A549 (cell line): ENCODE data around the gene INHBC. TPM values are rescaled to one million over a fixed set of nuclear protein-coding genes. Genes with fewer than 3 reads are reported as not detected.
"Not testable (repeated sequence)": the region's sequence is repeated elsewhere in the genome, so short reads cannot be mapped to it uniquely, and the experiment has no call there.

Experiments used
- ATAC-seq, 2 experiments: fragments of 200-7000 bp in 1 of 2; fragments of >200 bp in 1 of 2; cut with Nextera tagmentation in 1 of 2; cut with Tn5 transposase in 1 of 2; 3 replicates each; pipeline versions ENCODE4 v1.8.0 to v1.9.1; 2018 to 2020; ENCODE audit warnings: mild to moderate bottlenecking in 1 of 2, moderate library complexity in 1 of 2
- CTCF ChIA-PET: fragments of 300-600 bp; sonication (Branson Sonifier 250); formaldehyde crosslinking; extraction: SDS; loops from one replicate; lab custom pipeline; 2021; ENCODE audit warnings: antibody characterized with exemption, inconsistent platforms; lab: Yijun Ruan, JAX
- POLR2A ChIA-PET: fragments of 350-600 bp; formaldehyde crosslinking; extraction: SDS; loops from one replicate; lab custom pipeline; 2021; ENCODE audit warnings: antibody characterized with exemption, inconsistent platforms; lab: Yijun Ruan, JAX
- DNase-seq, 2 experiments: peaks; one replicate each; pipeline versions ENCODE4 v3.0.0 to v3.0.0-alpha.2; 2011 to 2016; ENCODE audit warnings: low read depth in 1 of 2, low spot score in 1 of 2
- FAIRE-seq: peaks from 2 replicates; lab custom pipeline; 2011; peaks lifted over from hg19 to GRCh38; lab: Jason Lieb, UNC
- H3K27ac ChIP-seq, 2 experiments: fragments of >200 bp; sonication (Bioruptor Twin); formaldehyde crosslinking; 3 replicates each; pipeline ENCODE4 v1.5.1; 2016 to 2017
- H3K4me1 ChIP-seq: fragments of >200 bp; sonication (Bioruptor Twin); formaldehyde crosslinking; 3 replicates; pipeline ENCODE4 v1.6.1; 2016
- H3K4me2 ChIP-seq: fragments of >200 bp; sonication (Bioruptor Twin); formaldehyde crosslinking; 3 replicates; pipeline ENCODE4 v1.6.1; 2016
- H3K4me3 ChIP-seq: fragments of >200 bp; sonication (Bioruptor Twin); formaldehyde crosslinking; 3 replicates; pipeline ENCODE4 v1.5.1; 2016
- H3K9me3 ChIP-seq: fragments of >200 bp; sonication (Bioruptor Twin); formaldehyde crosslinking; 3 replicates; pipeline ENCODE4 v1.6.1; 2016
- CBX2 ChIP-seq: fragments of 200-600 bp; sonication (generic); IDR thresholded peaks from 2 replicates; pipeline ENCODE4 v1.6.1; 2016; ENCODE audit warnings: low read depth, mild to moderate bottlenecking, borderline replicate concordance
- CBX8 ChIP-seq: fragments of 200-600 bp; sonication (generic); IDR thresholded peaks from 2 replicates; pipeline ENCODE4 v1.6.1; 2016
- CEBPB ChIP-seq, 2 experiments: fragments of >200 bp in 1 of 2; sonication (Bioruptor Twin) in 1 of 2; formaldehyde crosslinking in 1 of 2; IDR thresholded peaks; 2 replicates each; pipeline ENCODE4 v1.6.1; 2012 to 2016
- CHD4 ChIP-seq: fragments of 200-600 bp; sonication (generic); IDR thresholded peaks from 2 replicates; pipeline ENCODE4 v1.6.1; 2016; ENCODE audit warnings: antibody characterized with exemption, mild to moderate bottlenecking, borderline replicate concordance
- FOSB ChIP-seq: fragments of 250-450 bp; sonication (Bioruptor Pico); IDR thresholded peaks from 2 replicates; pipeline ENCODE4 v1.5.0; 2020; ENCODE audit warnings: mild to moderate bottlenecking, moderate library complexity
- GATA3 ChIP-seq: IDR thresholded peaks from 2 replicates; pipeline ENCODE4 v1.6.1; 2012; ENCODE audit warnings: borderline replicate concordance
- HDAC2 ChIP-seq: fragments of 200-600 bp; sonication (generic); IDR thresholded peaks from 2 replicates; pipeline ENCODE4 v1.6.1; 2016
- HEYL ChIP-seq: fragments of 250-450 bp; sonication (Bioruptor Pico); IDR thresholded peaks from 2 replicates; pipeline ENCODE4 v1.8.0; 2021; ENCODE audit warnings: mild to moderate bottlenecking, moderate library complexity
- JUN ChIP-seq, 2 experiments: fragments of >200 bp; sonication (Bioruptor Twin); formaldehyde crosslinking; IDR thresholded peaks; 2 replicates in 1 of 2; 3 replicates in 1 of 2; pipeline ENCODE4 v1.6.1; 2016 to 2017
- JUNB ChIP-seq: fragments of >200 bp; sonication (Bioruptor Twin); formaldehyde crosslinking; IDR thresholded peaks from 2 replicates; pipeline ENCODE4 v1.6.1; 2016
- KDM5A ChIP-seq: fragments of 200-600 bp; sonication (generic); IDR thresholded peaks from 2 replicates; pipeline ENCODE4 v1.6.1; 2016; ENCODE audit warnings: antibody characterized with exemption, mild to moderate bottlenecking
- MYC ChIP-seq: IDR thresholded peaks from 2 replicates; pipeline ENCODE4 v1.6.1; 2012; ENCODE audit warnings: mild to moderate bottlenecking, inconsistent platforms, low read length, improper control_type of control experiment, borderline replicate concordance
- NFE2L2 ChIP-seq: fragments of 150-350 bp; conservative IDR thresholded peaks from 2 replicates; pipeline ENCODE4 v1.6.1; 2014; ENCODE audit warnings: low read length
- NR3C1 ChIP-seq: fragments of >200 bp; sonication (Bioruptor Twin); formaldehyde crosslinking; IDR thresholded peaks from 3 replicates; pipeline ENCODE4 v1.6.1; 2017
- PHF8 ChIP-seq: fragments of 200-600 bp; sonication (generic); IDR thresholded peaks from 2 replicates; pipeline ENCODE4 v1.6.1; 2016; ENCODE audit warnings: low read depth, mild to moderate bottlenecking, antibody characterized with exemption, moderate library complexity, borderline replicate concordance
- POLR2A ChIP-seq: IDR thresholded peaks from 2 replicates; pipeline ENCODE4 v1.6.1; 2012; ENCODE audit warnings: mild to moderate bottlenecking, low read length
- RAD21 ChIP-seq, 2 experiments: fragments of >200 bp in 1 of 2; sonication (Bioruptor Twin) in 1 of 2; formaldehyde crosslinking in 1 of 2; IDR thresholded peaks in 1 of 2; conservative IDR thresholded peaks in 1 of 2; 2 replicates in 1 of 2; 3 replicates in 1 of 2; pipeline ENCODE4 v1.6.1; 2012 to 2018; ENCODE audit warnings: inconsistent platforms in 1 of 2
- RCOR1 ChIP-seq: fragments of 150-350 bp; IDR thresholded peaks from 2 replicates; pipeline ENCODE4 v1.6.1; 2014; ENCODE audit warnings: antibody characterized with exemption, low read length, low read depth
- RFX5 ChIP-seq: fragments of 450-650 bp; IDR thresholded peaks from 2 replicates; pipeline ENCODE4 v1.7.1; 2014; ENCODE audit warnings: antibody characterized with exemption, mild to moderate bottlenecking, moderate library complexity
- RNF2 ChIP-seq: fragments of 200-600 bp; sonication (generic); IDR thresholded peaks from 2 replicates; pipeline ENCODE4 v1.6.1; 2016; ENCODE audit warnings: low read depth, mild to moderate bottlenecking, antibody characterized with exemption, moderate library complexity, borderline replicate concordance
- TFCP2L1 ChIP-seq: fragments of 250-450 bp; sonication (Bioruptor Pico); IDR thresholded peaks from 2 replicates; pipeline ENCODE4 v1.5.0; 2021; ENCODE audit warnings: mild to moderate bottlenecking
- ZFP36 ChIP-seq: fragments of 450-650 bp; IDR thresholded peaks from 2 replicates; pipeline ENCODE4 v1.6.1; 2014; ENCODE audit warnings: borderline replicate concordance; ENCODE audit not compliant: partially characterized antibody
- WGBS: methylation state at CpG from one replicate; pipeline ENCODE4 v1.1.6; 2017; ENCODE audit errors: missing lambda C conversion rate; 5-methylcytosine and 5-hydroxymethylcytosine counted together
- polyA plus RNA-seq, 4 experiments: library from polyadenylated mRNA; depleted of rRNA in 3 of 4; stranded (reverse); fragments of >200 nt; fragmentation: RNase III in 1 of 4; extraction: RNeasy Plus Mini Kit Qiagen cat#74134 plus additional on column Dnase treatment in 1 of 4; gene quantifications; 2 replicates in 3 of 4; 3 replicates in 1 of 4; pipeline ENCODE4 v1.2.3, GENCODE V29; 2011 to 2017
- TF ChIP-seq, protein P1 (sequence below): IDR thresholded peaks from 2 replicates; pipeline ENCODE4 v1.6.1; 2012
- TF ChIP-seq, protein P2 (sequence below): fragments of >200 bp; sonication (Bioruptor Twin); formaldehyde crosslinking; IDR thresholded peaks from 2 replicates; pipeline ENCODE4 v1.6.1; 2016
- TF ChIP-seq, protein P3 (sequence below): fragments of 150-350 bp; IDR thresholded peaks from 2 replicates; pipeline ENCODE4 v1.6.1; 2014; ENCODE audit warnings: low read depth, mild to moderate bottlenecking, low read length
- TF ChIP-seq, protein P4 (sequence below): fragments of >200 bp; sonication (Bioruptor Twin); formaldehyde crosslinking; IDR thresholded peaks from 3 replicates; pipeline ENCODE4 v1.5.1; 2016
- TF ChIP-seq, protein P5 (sequence below): IDR thresholded peaks from 2 replicates; pipeline ENCODE4 v1.6.1; 2012; ENCODE audit warnings: low read depth, borderline replicate concordance

The INHBC gene
- polyA plus RNA-seq, 2 of the 4 experiments (the other 2 are of a cell fraction), result 0.08 TPM; not detected in 1

DNA sequence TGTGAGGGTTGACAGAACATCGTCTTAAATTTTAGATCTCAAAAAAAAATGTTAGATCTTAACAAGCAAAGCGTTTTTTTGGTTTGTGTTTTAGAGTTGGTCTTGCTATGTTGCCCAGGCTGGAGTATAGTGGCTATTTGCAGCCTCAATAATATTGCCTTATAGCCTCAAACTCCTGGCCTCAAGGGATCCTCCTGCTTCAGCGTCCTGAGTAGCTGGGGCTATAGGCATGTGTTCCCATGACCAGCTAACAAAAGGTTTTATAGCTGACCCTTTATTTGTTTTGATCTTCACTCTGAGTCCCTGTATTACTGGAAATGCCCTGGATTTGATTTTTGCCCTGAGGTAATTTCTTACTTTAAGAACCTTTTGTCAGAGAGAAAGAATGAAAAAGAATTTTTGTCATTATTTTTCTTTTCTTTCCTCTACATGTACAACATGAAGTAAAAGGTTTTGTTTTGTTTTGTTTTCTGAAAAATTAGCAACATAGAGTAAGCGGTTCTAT, 5.2 kb downstream of the INHBC start:
- TF ChIP-seq, protein P1, sequence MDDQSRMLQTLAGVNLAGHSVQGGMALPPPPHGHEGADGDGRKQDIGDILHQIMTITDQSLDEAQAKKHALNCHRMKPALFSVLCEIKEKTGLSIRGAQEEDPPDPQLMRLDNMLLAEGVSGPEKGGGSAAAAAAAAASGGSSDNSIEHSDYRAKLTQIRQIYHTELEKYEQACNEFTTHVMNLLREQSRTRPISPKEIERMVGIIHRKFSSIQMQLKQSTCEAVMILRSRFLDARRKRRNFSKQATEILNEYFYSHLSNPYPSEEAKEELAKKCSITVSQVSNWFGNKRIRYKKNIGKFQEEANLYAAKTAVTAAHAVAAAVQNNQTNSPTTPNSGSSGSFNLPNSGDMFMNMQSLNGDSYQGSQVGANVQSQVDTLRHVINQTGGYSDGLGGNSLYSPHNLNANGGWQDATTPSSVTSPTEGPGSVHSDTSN, result no peak
- TF ChIP-seq HDAC2 (no peak), PHF8 (no peak), RNF2 (no peak), CBX2 (no peak), POLR2A (no peak), JUNB (no peak), JUN (IDR thresholded peaks at IDR 0.05) (no peak), RCOR1 (no peak), RAD21 (conservative IDR thresholded peaks at IDR 0.05 in 1 of 2, IDR thresholded peaks at IDR 0.05 in 1 of 2) (no peak), FOSB (CRISPR knock-in tag) (no peak), CHD4 (no peak), TFCP2L1 (CRISPR knock-in tag) (no peak)
- TF ChIP-seq, protein P2, sequence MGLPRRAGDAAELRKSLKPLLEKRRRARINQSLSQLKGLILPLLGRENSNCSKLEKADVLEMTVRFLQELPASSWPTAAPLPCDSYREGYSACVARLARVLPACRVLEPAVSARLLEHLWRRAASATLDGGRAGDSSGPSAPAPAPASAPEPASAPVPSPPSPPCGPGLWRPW, result no peak
- TF ChIP-seq, protein P3, sequence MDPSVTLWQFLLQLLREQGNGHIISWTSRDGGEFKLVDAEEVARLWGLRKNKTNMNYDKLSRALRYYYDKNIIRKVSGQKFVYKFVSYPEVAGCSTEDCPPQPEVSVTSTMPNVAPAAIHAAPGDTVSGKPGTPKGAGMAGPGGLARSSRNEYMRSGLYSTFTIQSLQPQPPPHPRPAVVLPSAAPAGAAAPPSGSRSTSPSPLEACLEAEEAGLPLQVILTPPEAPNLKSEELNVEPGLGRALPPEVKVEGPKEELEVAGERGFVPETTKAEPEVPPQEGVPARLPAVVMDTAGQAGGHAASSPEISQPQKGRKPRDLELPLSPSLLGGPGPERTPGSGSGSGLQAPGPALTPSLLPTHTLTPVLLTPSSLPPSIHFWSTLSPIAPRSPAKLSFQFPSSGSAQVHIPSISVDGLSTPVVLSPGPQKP, result no peak
- H3K4me2 ChIP-seq, result no peak overlapping the region
- H3K9me3 ChIP-seq, result peaks cover 15% of the 10 kb centered on the region
- ChIA-PET CTCF (interaction anchor here (1.3 to 7.8 kb wide), 3 partner anchors 14 to 197 kb away, joined by 3 to 74 read pairs (median 4); partner anchors contain the start of gene INHBE), POLR2A (no interaction called here)
- no peak for FAIRE-seq
- no peak overlapping the region for H3K4me3 ChIP-seq
- DNase-seq, result no peak
- ATAC-seq, result no peak
- H3K27ac ChIP-seq, result no peak overlapping the region
- H3K4me1 ChIP-seq, result no peaks in the 10 kb centered on the region
- WGBS, result 67% methylated on average over 4 of the region's 4 CpGs

DNA sequence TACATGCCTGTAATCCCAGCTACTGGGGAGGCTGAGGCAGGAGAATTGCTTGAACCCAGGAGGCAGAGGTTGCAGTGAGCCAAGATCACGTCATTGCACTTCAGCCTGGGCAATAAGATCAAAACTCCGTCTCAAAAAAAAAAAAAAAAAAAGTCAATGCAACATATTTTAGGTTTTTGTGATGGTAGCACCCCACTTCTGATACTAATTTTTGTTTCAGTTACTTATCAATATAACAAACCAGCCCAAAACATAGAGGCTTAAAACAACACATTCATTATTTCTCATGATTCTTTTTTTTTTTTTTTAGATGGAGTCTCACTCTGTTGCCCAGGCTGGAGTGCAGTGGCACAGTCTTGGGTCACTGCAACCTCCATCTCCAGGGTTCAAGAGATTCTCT, 6.8 kb downstream of the INHBC start:
- CTCF ChIA-PET, result interaction anchor here (0.7 to 7.8 kb wide), 4 partner anchors 9 to 173 kb away, joined by 3 to 74 read pairs (median 4); partner anchors contain the start of gene INHBE
- H3K9me3 ChIP-seq, result peaks cover 15% of the 10 kb centered on the region
- POLR2A ChIA-PET, H3K4me3 ChIP-seq, ATAC-seq, H3K27ac ChIP-seq, DNase-seq, H3K4me2 ChIP-seq, H3K4me1 ChIP-seq, FAIRE-seq: not testable (repeated sequence)
- WGBS, result 24% methylated on average over 2 of the region's 2 CpGs

DNA sequence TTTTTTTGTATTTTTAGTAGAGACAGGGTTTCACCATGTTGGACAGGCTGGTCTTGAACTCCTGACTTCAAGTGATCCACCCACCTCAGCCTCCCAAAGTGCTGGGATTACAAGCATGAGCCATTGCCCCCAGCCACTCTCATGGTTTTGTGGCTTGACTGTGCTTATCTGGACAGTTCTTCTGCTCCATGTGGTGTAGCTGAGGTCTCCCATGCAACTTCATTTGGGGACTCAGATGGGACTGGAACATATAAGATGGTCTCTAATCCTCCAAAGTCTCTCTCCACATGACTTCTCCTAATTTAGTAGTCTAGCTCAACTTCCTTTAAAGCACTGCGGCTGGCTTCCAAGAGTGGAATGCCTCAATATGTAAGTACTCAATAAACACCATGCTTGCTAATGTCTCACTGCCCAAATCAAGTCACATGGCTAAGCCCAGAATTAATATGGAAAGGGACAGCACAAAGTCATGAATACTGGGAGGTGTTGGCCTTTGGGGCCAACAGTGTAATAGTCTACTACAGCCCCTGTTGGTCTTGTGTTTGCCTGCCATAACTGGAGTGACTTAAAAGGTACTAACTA, 7.4 kb downstream of the INHBC start:
- no peak overlapping the region for H3K4me3 ChIP-seq
- ChIA-PET POLR2A (interaction anchor here (0.5 kb wide), 2 partner anchors 11 to 34 kb away, joined by 3 to 4 read pairs; no protein-coding TSS in a partner anchor), CTCF (interaction anchor here (1.4 to 7.8 kb wide), 3 partner anchors 9 to 135 kb away, joined by 3 to 74 read pairs (median 4); partner anchors contain the start of gene INHBE)
- no peak for FAIRE-seq
- TF ChIP-seq CBX8 (no peak), RAD21 (conservative IDR thresholded peaks at IDR 0.05 in 1 of 2, IDR thresholded peaks at IDR 0.05 in 1 of 2) (no peak), KDM5A (no peak), RFX5 (no peak), GATA3 (no peak), NR3C1 (no peak), FOSB (CRISPR knock-in tag) (no peak), JUN (IDR thresholded peaks at IDR 0.05) (no peak), POLR2A (no peak), CEBPB (IDR thresholded peaks at IDR 0.05) (no peak), NFE2L2 (no peak), CBX2 (no peak), PHF8 (no peak), HEYL (no peak), MYC (no peak), ZFP36 (no peak)
- TF ChIP-seq, protein P4, sequence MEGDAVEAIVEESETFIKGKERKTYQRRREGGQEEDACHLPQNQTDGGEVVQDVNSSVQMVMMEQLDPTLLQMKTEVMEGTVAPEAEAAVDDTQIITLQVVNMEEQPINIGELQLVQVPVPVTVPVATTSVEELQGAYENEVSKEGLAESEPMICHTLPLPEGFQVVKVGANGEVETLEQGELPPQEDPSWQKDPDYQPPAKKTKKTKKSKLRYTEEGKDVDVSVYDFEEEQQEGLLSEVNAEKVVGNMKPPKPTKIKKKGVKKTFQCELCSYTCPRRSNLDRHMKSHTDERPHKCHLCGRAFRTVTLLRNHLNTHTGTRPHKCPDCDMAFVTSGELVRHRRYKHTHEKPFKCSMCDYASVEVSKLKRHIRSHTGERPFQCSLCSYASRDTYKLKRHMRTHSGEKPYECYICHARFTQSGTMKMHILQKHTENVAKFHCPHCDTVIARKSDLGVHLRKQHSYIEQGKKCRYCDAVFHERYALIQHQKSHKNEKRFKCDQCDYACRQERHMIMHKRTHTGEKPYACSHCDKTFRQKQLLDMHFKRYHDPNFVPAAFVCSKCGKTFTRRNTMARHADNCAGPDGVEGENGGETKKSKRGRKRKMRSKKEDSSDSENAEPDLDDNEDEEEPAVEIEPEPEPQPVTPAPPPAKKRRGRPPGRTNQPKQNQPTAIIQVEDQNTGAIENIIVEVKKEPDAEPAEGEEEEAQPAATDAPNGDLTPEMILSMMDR, result no peak
- TF ChIP-seq, protein P5, sequence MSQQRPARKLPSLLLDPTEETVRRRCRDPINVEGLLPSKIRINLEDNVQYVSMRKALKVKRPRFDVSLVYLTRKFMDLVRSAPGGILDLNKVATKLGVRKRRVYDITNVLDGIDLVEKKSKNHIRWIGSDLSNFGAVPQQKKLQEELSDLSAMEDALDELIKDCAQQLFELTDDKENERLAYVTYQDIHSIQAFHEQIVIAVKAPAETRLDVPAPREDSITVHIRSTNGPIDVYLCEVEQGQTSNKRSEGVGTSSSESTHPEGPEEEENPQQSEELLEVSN, result no peak
- TF ChIP-seq, protein P3, result no peak
- WGBS, result 93% methylated on average over 1 of the region's 1 CpG
- DNase-seq, result no peak
- H3K27ac ChIP-seq, result no peak overlapping the region
- ATAC-seq, result no peak
- H3K9me3 ChIP-seq, result peaks cover 15% of the 10 kb centered on the region
- no peaks in the 10 kb centered on the region for H3K4me1 ChIP-seq
- no peak overlapping the region for H3K4me2 ChIP-seq
